Heart right ventricle (tissue), 16 donors: ENCODE measurements around the gene PCNT. TPM values are rescaled to one million over a fixed set of nuclear protein-coding genes. Genes with fewer than 3 reads are reported as not detected.

Experiments
- ATAC-seq, 8 donors: fragments of 200-7000 bp; cut with Tn5 transposase; one replicate each; pipeline ENCODE4 v1.9.1; 2020; ENCODE audit warnings: mild to moderate bottlenecking in 8 of 8, moderate library complexity in 8 of 8, moderate number of reproducible peaks in 1 of 8
- DNase-seq, 2 donors: peaks; one replicate each; pipeline ENCODE4 v3.0.0-alpha.2; 2020
- H3K27ac ChIP-seq, 10 donors: fragments of 200-600 bp; sonication (generic) in 2 of 10; one replicate each; pipeline versions ENCODE4 v1.5.0 to v1.8.0; 2020 to 2022; ENCODE audit warnings: mild to moderate bottlenecking in 3 of 10
- H3K27me3 ChIP-seq, 7 donors: fragments of 200-600 bp; one replicate each; pipeline ENCODE4 v1.8.0; 2021 to 2022; ENCODE audit warnings: mild to moderate bottlenecking in 2 of 7
- H3K36me3 ChIP-seq, 9 donors: fragments of 200-600 bp; sonication (generic) in 1 of 9; one replicate each; pipeline versions ENCODE4 v1.5.0 to v1.8.0; 2020 to 2022; ENCODE audit warnings: mild to moderate bottlenecking in 2 of 9
- H3K4me1 ChIP-seq, 9 donors: fragments of 200-600 bp; sonication (generic) in 1 of 9; one replicate each; pipeline versions ENCODE4 v1.5.0 to v1.8.0; 2020 to 2022; ENCODE audit warnings: mild to moderate bottlenecking in 4 of 9
- H3K4me3 ChIP-seq, 10 donors: fragments of 200-600 bp; sonication (generic) in 2 of 10; one replicate each; pipeline versions ENCODE4 v1.5.0 to v1.8.0; 2020 to 2022; ENCODE audit warnings: mild to moderate bottlenecking in 7 of 10, moderate library complexity in 2 of 10
- H3K9me3 ChIP-seq, 11 donors: fragments of 200-600 bp in 10 of 11; sonication (generic) in 2 of 11; one replicate each; pipeline versions ENCODE4 v1.5.0 to v1.8.0; 2013 to 2022; ENCODE audit warnings: mild to moderate bottlenecking in 2 of 11, control low read depth in 1 of 11, moderate library complexity in 1 of 11
- CTCF ChIP-seq, 9 donors: fragments of 200-600 bp; sonication (generic) in 2 of 9; IDR thresholded peaks; one replicate each; pipeline versions ENCODE4 v1.5.0 to v1.8.0; 2021 to 2022; ENCODE audit warnings: antibody characterized with exemption in 9 of 9, mild to moderate bottlenecking in 5 of 9, moderate library complexity in 1 of 9
- WGBS, 2 donors: extraction: QIAGEN DNeasy Blood & Tissue Kit; methylation state at CpG; one replicate each; pipeline ENCODE4 v1.1.7; 2013; ENCODE audit warnings: inconsistent platforms in 1 of 2; 5-methylcytosine and 5-hydroxymethylcytosine counted together
- intact Hi-C, 10 donors: fragments of 100-400 bp; cut with DNase I; formaldehyde crosslinking; loops; one replicate each; pipeline versions ENCODE4 v1.11.1 to v1.14.2; 2022
- polyA plus RNA-seq, 2 donors: library from polyadenylated mRNA; stranded (reverse); fragments of 200-250 nt; gene quantifications; one replicate each; pipeline ENCODE4 v1.2.3, GENCODE V29; 2013
- total RNA-seq, 10 donors: library from RNA; stranded (reverse); fragmentation: NEBNext Ultra II Directional in 3 of 10; extraction: Animal tissue kit (Norgen Biotek cat#: 25700) in 3 of 10; gene quantifications; one replicate each; pipeline versions ENCODE4 v1.2.1 to v1.2.4, GENCODE V29; 2021 to 2023
- donor health status: Arrhythmogenic right ventricular cardiomyopathy.
- donor health status: ischemic (EF 13 %, LVEDD 7.1; RV severe dilation, severe dysfunction).
- donor health status: healthy with polysubstance abuse.
- donor health status: DM: no; HTN: yes; CAD: no.
- donor health status: DM: no; HTN: no; CAD: no.
- donor health status: ischemic (EF 25% LVEDD 6.9; RV normal size, moderate dysfunction).
- donor health status: ischemic (EF 25% LVEDD 5.7; RV mildly dilated, moderate dysfunction).
- donor health status: healthy.
- donor health status: DM: yes; HTN: yes; CAD: no.
- donor health status: Ischemic cardiomyopathy.
- donor health status: ischemic (EF 35%, LVEDD 5.7; RV mildly dilated, moderate dysfunction).
- donor health status: nonischemic (EF 11% LVEDD 7.7; RV severe dilation, severe dysfunction).
- donor health status: DM: yes; HTN: yes; CAD: no.
- donor health status: PGD.
- donor health status: ischemic (EF 29% LVEDD 5.4; RV normal size, mild dysfunction).
- donor health status: nonischemic (EF 23%, LVEDD 6.1; RV moderate dilation, normal function).

The PCNT gene
- total and polyA plus RNA-seq, 12 donors, result 17.5 to 58.6 (median 26.9) TPM

- ATAC-seq (no peak), DNase-seq (no peak)
- Histone ChIP-seq H3K9me3 (no peaks in the 10 kb centered on the region), H3K4me1 (peaks cover 0 to 13% (median 10%) of the 10 kb centered on the region in 9 donors), H3K36me3 (peaks cover 0 to 74% (median 15%) of the 10 kb centered on the region in 9 donors), H3K27ac (no peak overlapping the region), H3K27me3 (no peaks in the 10 kb centered on the region), H3K4me3 (no peak overlapping the region)
- TF ChIP-seq CTCF (IDR thresholded peaks at IDR 0.05), result no peak
- intact Hi-C loops, result loop anchor here in 1 of 10 donors (10.0 kb wide), 1 partner anchor 145 kb away; the partner anchor contains the start of gene SPATC1L
- WGBS, 2 donors, result 90 to 94% methylated on average over 2 of the region's 2 CpGs
Measured at GRCh38 chr21:46329796-46330195, 5.8 kb downstream of the PCNT start.

GRCh38 chr21:46334351-46335140 is 10.6 kb downstream of the PCNT start:
- Histone ChIP-seq H3K27me3 (no peaks in the 10 kb centered on the region), H3K9me3 (no peaks in the 10 kb centered on the region), H3K27ac (no peak overlapping the region), H3K36me3 (peaks cover 0 to 97% (median 25%) of the 10 kb centered on the region in 9 donors), H3K4me3 (no peak overlapping the region), H3K4me1 (no peaks in the 10 kb centered on the region)
- intact Hi-C loops, result no loop called here
- WGBS, 2 donors, result 94 to 95% methylated on average over 12 of the region's 12 CpGs
- ATAC-seq (no peak), DNase-seq (no peak)
- TF ChIP-seq CTCF (IDR thresholded peaks at IDR 0.05), result no peak

- WGBS, 2 donors, result 99 to 100% methylated on average over 3 of the region's 3 CpGs
- H3K4me3 ChIP-seq, result no peak overlapping the region
- TF ChIP-seq CTCF (IDR thresholded peaks at IDR 0.05), result no peak
- H3K4me1 ChIP-seq, result no peaks in the 10 kb centered on the region
- H3K27ac ChIP-seq, result no peak overlapping the region
- DNase-seq, result no peak
- ATAC-seq, result no peak
- intact Hi-C loops, result no loop called here
- H3K9me3 ChIP-seq, result no peaks in the 10 kb centered on the region
- peaks cover 0 to 90% (median 24%) of the 10 kb centered on the region in 9 donors for H3K36me3 ChIP-seq
- H3K27me3 ChIP-seq, result no peaks in the 10 kb centered on the region
Measured at GRCh38 chr21:46336603-46337002, 12.6 kb downstream of the PCNT start.

GRCh38 chr21:46340998-46341397 is 17.0 kb downstream of the PCNT start:
- ATAC-seq, result no peak
- WGBS, 2 donors, result 91 to 94% methylated on average over 8 of the region's 8 CpGs
- no peak for TF ChIP-seq CTCF (IDR thresholded peaks at IDR 0.05)
- no peak overlapping the region for H3K4me3 ChIP-seq
- no peaks in the 10 kb centered on the region for H3K27me3 ChIP-seq
- no peaks in the 10 kb centered on the region for H3K4me1 ChIP-seq
- no peak overlapping the region for H3K27ac ChIP-seq
- intact Hi-C loops, result no loop called here
- H3K36me3 ChIP-seq, result peaks cover 0 to 65% (median 21%) of the 10 kb centered on the region in 9 donors
- H3K9me3 ChIP-seq, result no peaks in the 10 kb centered on the region
- no peak for DNase-seq
